Neural progenitor cell (in vitro differentiated cells): ENCODE measurements around the gene KCTD11. TPM values are rescaled to one million over a fixed set of nuclear protein-coding genes. Genes with fewer than 3 reads are reported as not detected.
"Not testable (repeated sequence)": the region's sequence is repeated elsewhere in the genome, so short reads cannot be mapped to it uniquely, and the experiment has no call there.

ENCODE experiments used
- DNase-seq: peaks from one replicate; pipeline ENCODE4 v3.0.0-alpha.2; 2016; ENCODE audit warnings: low spot score
- H2AFZ ChIP-seq: fragments of 200-600 bp; sonication (generic); replicated peaks from 2 replicates; pipeline ENCODE4 v1.6.1; 2016; ENCODE audit warnings: antibody characterized with exemption
- H3F3A ChIP-seq: fragments of 200-600 bp; sonication (generic); 2 replicates; pipeline ENCODE4 v1.6.1; 2016; ENCODE audit warnings: antibody characterized with exemption, low read depth
- H3K27ac ChIP-seq: fragments of 200-600 bp; sonication (generic); 2 replicates; pipeline ENCODE4 v1.5.1; 2016; ENCODE audit warnings: mild to moderate bottlenecking
- H3K27me3 ChIP-seq: fragments of 200-600 bp; sonication (generic); 2 replicates; pipeline ENCODE4 v1.6.1; 2016; ENCODE audit warnings: mild to moderate bottlenecking, moderate library complexity
- H3K36me3 ChIP-seq: fragments of 200-600 bp; sonication (generic); 2 replicates; pipeline ENCODE4 v1.5.1; 2016
- H3K4me1 ChIP-seq: fragments of 200-600 bp; sonication (generic); 2 replicates; pipeline ENCODE4 v1.6.1; 2016; ENCODE audit warnings: mixed run types
- H3K4me2 ChIP-seq: fragments of 200-600 bp; sonication (generic); 2 replicates; pipeline ENCODE4 v1.6.1; 2016
- H3K4me3 ChIP-seq: fragments of 200-600 bp; sonication (generic); 2 replicates; pipeline ENCODE4 v1.5.1; 2016
- H3K79me2 ChIP-seq: fragments of 200-600 bp; sonication (generic); 2 replicates; pipeline ENCODE4 v1.6.1; 2016; ENCODE audit warnings: low read depth
- H3K9ac ChIP-seq: fragments of 200-600 bp; sonication (generic); 2 replicates; pipeline ENCODE4 v1.6.1; 2016
- H3K9me3 ChIP-seq: fragments of 200-600 bp; sonication (generic); 2 replicates; pipeline ENCODE4 v1.5.1; 2016; ENCODE audit warnings: low read depth
- H4K20me1 ChIP-seq: fragments of 200-600 bp; sonication (generic); 2 replicates; pipeline ENCODE4 v1.6.1; 2016; ENCODE audit warnings: low read depth
- H3K27ac Mint-ChIP-seq: 3 replicates; pipeline ENCODE4 v1.8.0; 2021; ENCODE audit warnings: mixed read lengths
- H3K27me3 Mint-ChIP-seq: 2 replicates; pipeline ENCODE4 v1.8.0; 2022; ENCODE audit warnings: low read depth, mild to moderate bottlenecking, inconsistent platforms, moderate library complexity, mixed read lengths; ENCODE audit not compliant: insufficient read depth
- H3K36me3 Mint-ChIP-seq: 3 replicates; pipeline ENCODE4 v1.8.0; 2021; ENCODE audit warnings: mixed read lengths
- H3K4me1 Mint-ChIP-seq: 3 replicates; pipeline ENCODE4 v1.8.0; 2021; ENCODE audit warnings: mixed read lengths
- H3K4me3 Mint-ChIP-seq: 3 replicates; pipeline ENCODE4 v1.8.0; 2021; ENCODE audit warnings: mild to moderate bottlenecking, moderate library complexity, mixed read lengths
- H3K9me3 Mint-ChIP-seq: 3 replicates; pipeline ENCODE4 v1.8.0; 2020; ENCODE audit warnings: mixed read lengths
- EZH2 ChIP-seq: fragments of 200-600 bp; sonication (generic); IDR thresholded peaks from 2 replicates; pipeline ENCODE4 v1.6.1; 2017; ENCODE audit warnings: antibody characterized with exemption, mild to moderate bottlenecking, moderate library complexity
- EZH2phosphoT487 ChIP-seq: fragments of 200-600 bp; sonication (generic); IDR thresholded peaks from 2 replicates; pipeline ENCODE4 v1.6.1; 2017; ENCODE audit warnings: antibody characterized with exemption
- total RNA-seq: library from RNA; depleted of rRNA; stranded (reverse); fragments of >200 nt; gene quantifications from 2 replicates; pipeline ENCODE4 v1.2.3, GENCODE V29; 2015; ENCODE audit warnings: low replicate concordance
- TF ChIP-seq, protein P1 (sequence below): fragments of 200-600 bp; sonication (generic); IDR thresholded peaks from 2 replicates; pipeline ENCODE4 v1.5.1; 2017; ENCODE audit warnings: antibody characterized with exemption, mild to moderate bottlenecking

KCTD11 gene
- total RNA-seq, 1 donor from 2014 or later, result 2.7 TPM

DNA sequence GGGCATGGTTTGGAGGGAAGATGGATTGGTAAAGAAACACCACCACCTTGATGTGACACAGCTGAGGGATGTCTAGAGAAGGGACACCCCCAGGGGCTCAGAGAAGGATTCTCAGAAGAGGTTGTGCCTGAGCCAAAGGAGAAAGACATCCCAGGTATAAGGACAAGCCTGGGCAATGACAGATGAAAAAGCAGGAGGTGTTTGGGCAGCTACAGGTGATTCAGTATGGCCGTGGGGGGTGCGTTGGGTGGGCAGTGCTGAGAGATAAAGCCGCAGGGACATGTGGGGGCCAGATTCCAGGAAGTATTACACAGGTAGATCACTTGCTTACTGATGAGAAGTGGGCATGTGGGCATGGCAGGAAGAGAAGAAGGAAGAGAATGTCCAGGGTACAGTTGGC lies 9.9 kb downstream of the KCTD11 start:
- Histone ChIP-seq H3K36me3 (no peaks in the 10 kb centered on the region), H3K9me3 (no peaks in the 10 kb centered on the region), H3K79me2 (no peaks in the 10 kb centered on the region), H3K4me1 (no peaks in the 10 kb centered on the region), H4K20me1 (no peaks in the 10 kb centered on the region), H3F3A (no peaks in the 10 kb centered on the region), H3K4me2 (no peak overlapping the region), H3K9ac (no peak overlapping the region), H3K4me3 (no peak overlapping the region), H2AFZ (no peak overlapping the region), H3K27me3 (no peaks in the 10 kb centered on the region), H3K27ac (no peak overlapping the region)
- Mint-ChIP-seq H3K27me3 (peaks cover 4% of the 10 kb centered on the region), H3K36me3 (no peaks in the 10 kb centered on the region), H3K27ac (no peak overlapping the region), H3K9me3 (no peaks in the 10 kb centered on the region), H3K4me1 (no peaks in the 10 kb centered on the region), H3K4me3 (no peak overlapping the region)
- no peak for DNase-seq
- TF ChIP-seq EZH2phosphoT487, result no peak
- TF ChIP-seq EZH2, result no peak
- TF ChIP-seq, protein P1, sequence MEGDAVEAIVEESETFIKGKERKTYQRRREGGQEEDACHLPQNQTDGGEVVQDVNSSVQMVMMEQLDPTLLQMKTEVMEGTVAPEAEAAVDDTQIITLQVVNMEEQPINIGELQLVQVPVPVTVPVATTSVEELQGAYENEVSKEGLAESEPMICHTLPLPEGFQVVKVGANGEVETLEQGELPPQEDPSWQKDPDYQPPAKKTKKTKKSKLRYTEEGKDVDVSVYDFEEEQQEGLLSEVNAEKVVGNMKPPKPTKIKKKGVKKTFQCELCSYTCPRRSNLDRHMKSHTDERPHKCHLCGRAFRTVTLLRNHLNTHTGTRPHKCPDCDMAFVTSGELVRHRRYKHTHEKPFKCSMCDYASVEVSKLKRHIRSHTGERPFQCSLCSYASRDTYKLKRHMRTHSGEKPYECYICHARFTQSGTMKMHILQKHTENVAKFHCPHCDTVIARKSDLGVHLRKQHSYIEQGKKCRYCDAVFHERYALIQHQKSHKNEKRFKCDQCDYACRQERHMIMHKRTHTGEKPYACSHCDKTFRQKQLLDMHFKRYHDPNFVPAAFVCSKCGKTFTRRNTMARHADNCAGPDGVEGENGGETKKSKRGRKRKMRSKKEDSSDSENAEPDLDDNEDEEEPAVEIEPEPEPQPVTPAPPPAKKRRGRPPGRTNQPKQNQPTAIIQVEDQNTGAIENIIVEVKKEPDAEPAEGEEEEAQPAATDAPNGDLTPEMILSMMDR, result no peak

DNA sequence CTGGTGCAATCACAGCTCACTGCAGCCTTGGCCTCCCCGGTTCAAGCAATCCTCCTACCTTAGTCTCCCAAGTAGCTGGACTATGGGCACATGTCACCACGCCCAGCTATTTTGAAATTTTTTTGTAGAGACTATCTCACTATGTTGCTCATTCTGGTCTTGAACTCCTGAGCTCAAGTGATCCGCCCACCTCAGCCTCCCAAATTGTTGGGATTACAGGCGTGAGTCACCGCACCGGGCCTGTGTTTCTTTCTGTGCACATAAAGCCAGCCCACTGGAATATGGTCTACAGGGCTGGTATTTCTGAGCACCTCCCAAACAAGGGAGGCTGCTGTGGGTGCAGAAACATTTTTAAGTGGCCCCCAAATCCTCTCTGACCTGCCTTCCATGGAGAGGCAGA lies 11.3 kb downstream of the KCTD11 start:
- Histone ChIP-seq H3K9me3 (no peaks in the 10 kb centered on the region), H3K4me3 (no peak overlapping the region), H3K27ac (no peak overlapping the region), H3K9ac (no peak overlapping the region), H4K20me1 (no peaks in the 10 kb centered on the region), H3K4me1 (no peaks in the 10 kb centered on the region), H3K36me3 (no peaks in the 10 kb centered on the region), H2AFZ (no peak overlapping the region), H3K27me3 (no peaks in the 10 kb centered on the region), H3K79me2 (no peaks in the 10 kb centered on the region), H3K4me2 (no peak overlapping the region), H3F3A (no peaks in the 10 kb centered on the region)
- Mint-ChIP-seq H3K4me1 (peaks cover 3% of the 10 kb centered on the region), H3K9me3 (no peaks in the 10 kb centered on the region), H3K27ac (no peak overlapping the region), H3K27me3 (peaks cover 4% of the 10 kb centered on the region), H3K4me3 (no peak overlapping the region), H3K36me3 (no peaks in the 10 kb centered on the region)
- no peak for DNase-seq
- TF ChIP-seq EZH2 (no peak), EZH2phosphoT487 (no peak)
- TF ChIP-seq, protein P1, result no peak

DNA sequence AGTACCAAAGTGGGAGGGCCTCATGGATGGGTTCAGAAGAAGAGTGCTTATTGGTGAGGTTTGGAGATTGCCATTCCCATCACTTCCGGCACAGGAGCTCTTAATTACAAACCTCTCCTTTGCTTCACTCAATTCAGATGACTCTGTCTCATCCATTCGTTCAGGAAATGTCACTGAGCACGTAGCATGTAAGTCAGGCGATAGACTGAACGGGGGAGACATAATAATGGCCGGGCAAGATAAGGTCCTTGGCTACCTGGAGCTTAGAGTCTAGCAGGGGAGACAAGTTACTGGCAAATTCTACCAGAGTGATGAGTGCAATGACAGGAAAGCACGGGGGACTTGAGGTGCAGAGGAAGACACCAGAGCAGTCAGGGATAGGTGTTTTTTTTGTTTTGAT lies 14.0 kb downstream of the KCTD11 start:
- not testable (repeated sequence) for H4K20me1 ChIP-seq, H3K9me3 Mint-ChIP-seq, H3K27me3 ChIP-seq, H3K79me2 ChIP-seq, H3K4me1 Mint-ChIP-seq, H3K4me3 Mint-ChIP-seq, DNase-seq, H2AFZ ChIP-seq, H3K27ac ChIP-seq, H3K4me3 ChIP-seq, H3K27me3 Mint-ChIP-seq, H3K36me3 Mint-ChIP-seq, H3K4me2 ChIP-seq, H3K36me3 ChIP-seq, H3K27ac Mint-ChIP-seq, H3K4me1 ChIP-seq, H3K9me3 ChIP-seq, H3K9ac ChIP-seq, H3F3A ChIP-seq

DNA sequence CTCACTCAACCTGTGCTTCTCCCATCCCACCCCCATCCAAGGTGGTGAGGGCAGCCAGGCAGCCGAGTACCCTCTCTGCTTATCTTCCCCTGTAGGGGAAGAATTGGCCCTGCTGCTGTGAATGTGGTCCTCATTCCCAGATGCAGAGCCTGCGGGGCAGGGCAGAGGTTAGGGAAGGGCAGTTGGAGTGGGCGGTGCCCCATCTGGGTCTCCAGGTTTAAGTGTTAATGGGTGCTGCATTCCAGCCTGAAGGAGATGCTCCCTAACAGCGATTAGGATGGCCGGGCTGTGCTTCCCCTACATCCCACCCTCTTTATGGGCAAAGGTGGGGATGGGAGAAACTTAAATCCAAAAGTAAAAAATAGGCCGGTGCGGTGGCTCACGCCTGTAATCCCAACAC lies 15.1 kb downstream of the KCTD11 start:
- peaks cover 7% of the 10 kb centered on the region for H3K27me3 ChIP-seq
- no peak for TF ChIP-seq EZH2phosphoT487
- TF ChIP-seq, protein P1, result no peak
- no peak for TF ChIP-seq EZH2
- no peak for DNase-seq
- no peaks in the 10 kb centered on the region for H3K9me3 ChIP-seq
- H3K9me3 Mint-ChIP-seq, result no peaks in the 10 kb centered on the region
- no peaks in the 10 kb centered on the region for H3K36me3 ChIP-seq
- no peak overlapping the region for H3K4me3 ChIP-seq
- no peaks in the 10 kb centered on the region for H3K36me3 Mint-ChIP-seq
- no peaks in the 10 kb centered on the region for H3K4me1 ChIP-seq
- H3K4me2 ChIP-seq, result no peak overlapping the region
- no peaks in the 10 kb centered on the region for H3K79me2 ChIP-seq
- H3K27me3 Mint-ChIP-seq, result peaks cover 6% of the 10 kb centered on the region
- no peaks in the 10 kb centered on the region for H4K20me1 ChIP-seq
- no peak overlapping the region for H3K27ac ChIP-seq
- no peak overlapping the region for H3K4me3 Mint-ChIP-seq
- no peak overlapping the region for H3K9ac ChIP-seq
- H3F3A ChIP-seq, result no peaks in the 10 kb centered on the region
- H3K27ac Mint-ChIP-seq, result no peak overlapping the region
- H3K4me1 Mint-ChIP-seq, result peaks cover 3% of the 10 kb centered on the region
- H2AFZ ChIP-seq, result no peak overlapping the region
